ENCODE data around the gene C11orf86. TPM values are rescaled to one million over a fixed set of nuclear protein-coding genes. Genes with fewer than 3 reads are reported as not detected.
A peak's percentile ranks its signal among the peaks of the same experiment; 100 is the strongest.

The C11orf86 gene
- total and polyA plus RNA-seq, 2 of the 8 experiments (the other 6 are each of a cell fraction or from before 2014, with no cell fraction given), result 0.91 to 0.97 TPM

GRCh38 chr11:66958232-66958955 lies 16.7 kb upstream of the C11orf86 start, which contains the start of gene PC (continued):
- TF ChIP-seq MAFK (IDR thresholded peaks at IDR 0.05; ENCODE audit: low read depth, low read length) (no peak), TAF7 (optimal IDR thresholded peaks at IDR 0.05; ENCODE audit: borderline replicate concordance, low read depth, low read length) (no peak), SAP30 (IDR thresholded peaks at IDR 0.05; ENCODE audit: insufficient read depth, insufficient replicate concordance, low read length) (no peak), CHD7 (IDR thresholded peaks at IDR 0.05; ENCODE audit: insufficient replicate concordance, low read length) (no peak), BCL11A (IDR thresholded peaks at IDR 0.05; ENCODE audit: low read depth in 2 of 2, low read length in 2 of 2) (no peak), SP2 (IDR thresholded peaks at IDR 0.05; ENCODE audit: low read length) (peak; percentile 71), SIN3A (conservative IDR thresholded peaks at IDR 0.05 in 1 of 2, IDR thresholded peaks at IDR 0.05 in 1 of 2; ENCODE audit: low read depth in 1 of 2, low read length in 2 of 2) (peak; percentile 96 to 99), YY1 (IDR thresholded peaks at IDR 0.05; ENCODE audit: low read depth, low read length) (no peak), EGR1 (IDR thresholded peaks at IDR 0.05; ENCODE audit: borderline replicate concordance, low read depth, low read length) (peak; percentile 44; the same call in 1 of the 2 replicates), POU5F1 (IDR thresholded peaks at IDR 0.05; ENCODE audit: low read depth, low read length) (no peak)
